ENCODE measurements around the gene DNAJC5. TPM values are rescaled to one million over a fixed set of nuclear protein-coding genes. Genes with fewer than 3 reads are reported as not detected.

The DNAJC5 gene
- total and polyA plus RNA-seq, 4 donors = 16.2 to 38.1 (median 25.9) TPM

GRCh38 chr20:63881451-63882226 is 13.3 kb upstream of the DNAJC5 start:
- H3K36me3 ChIP-seq (ENCODE audit: control insufficient read depth in 1 of 2, insufficient read depth in 2 of 2, low read length in 1 of 2) = peaks cover 0 to 8% of the 10 kb centered on the region in 2 donors
- WGBS, 2 donors = 81 to 82% methylated on average over 19 of the region's 19 CpGs

GRCh38 chr20:63882257-63883200 is 12.4 kb upstream of the DNAJC5 start:
- no peak overlapping the region for H3K4me3 ChIP-seq (ENCODE audit: low read length in 2 of 2)
- DNase-seq (no peak), ATAC-seq (ENCODE audit: low FRiP score) (no peak)
- intact Hi-C loops (cut with DNase I) = no loop called here
- 84 to 85% methylated on average over 28 of the region's 28 CpGs for WGBS, 2 donors
- H3K9me3 ChIP-seq (ENCODE audit: control insufficient read depth, low read length) = no peaks in the 10 kb centered on the region
- H3K36me3 ChIP-seq (ENCODE audit: control insufficient read depth in 1 of 2, insufficient read depth in 2 of 2, low read length in 1 of 2) = peaks cover 0 to 8% of the 10 kb centered on the region in 2 donors
- H3K4me1 ChIP-seq (ENCODE audit: control insufficient read depth in 1 of 2, insufficient read depth in 2 of 2, low read length in 2 of 2) = no peaks in the 10 kb centered on the region
- no peak overlapping the region for H3K27ac ChIP-seq (ENCODE audit: low read depth in 1 of 2, low read length in 2 of 2)
- H3K27me3 ChIP-seq (ENCODE audit: control insufficient read depth in 1 of 2, insufficient read depth in 2 of 2, low read length in 1 of 2) = no peaks in the 10 kb centered on the region

More at GRCh38 chr20:63881451-63882226, 13.3 kb upstream of the DNAJC5 start:
- H3K9me3 ChIP-seq (ENCODE audit: control insufficient read depth, low read length) = no peaks in the 10 kb centered on the region
- no peaks in the 10 kb centered on the region for H3K27me3 ChIP-seq (ENCODE audit: control insufficient read depth in 1 of 2, insufficient read depth in 2 of 2, low read length in 1 of 2)
- intact Hi-C loops (cut with DNase I) = no loop called here
- no peak overlapping the region for H3K27ac ChIP-seq (ENCODE audit: low read depth in 1 of 2, low read length in 2 of 2)
- H3K4me3 ChIP-seq (ENCODE audit: low read length in 2 of 2) = no peak overlapping the region
- no peaks in the 10 kb centered on the region for H3K4me1 ChIP-seq (ENCODE audit: control insufficient read depth in 1 of 2, insufficient read depth in 2 of 2, low read length in 2 of 2)
- DNase-seq = no peak
- ATAC-seq (ENCODE audit: low FRiP score) = no peak

GRCh38 chr20:63883201-63883593 is 11.7 kb upstream of the DNAJC5 start:
- ATAC-seq (ENCODE audit: low FRiP score) (no peak), DNase-seq (no peak)
- intact Hi-C loops (cut with DNase I) = no loop called here
- Histone ChIP-seq H3K27me3 (ENCODE audit: control insufficient read depth in 1 of 2, insufficient read depth in 2 of 2, low read length in 1 of 2) (no peaks in the 10 kb centered on the region), H3K27ac (ENCODE audit: low read depth in 1 of 2, low read length in 2 of 2) (no peak overlapping the region), H3K4me1 (ENCODE audit: control insufficient read depth in 1 of 2, insufficient read depth in 2 of 2, low read length in 2 of 2) (no peaks in the 10 kb centered on the region), H3K36me3 (ENCODE audit: control insufficient read depth in 1 of 2, insufficient read depth in 2 of 2, low read length in 1 of 2) (peaks cover 0 to 6% of the 10 kb centered on the region in 2 donors), H3K4me3 (ENCODE audit: low read length in 2 of 2) (no peak overlapping the region), H3K9me3 (ENCODE audit: control insufficient read depth, low read length) (no peaks in the 10 kb centered on the region)
- 86 to 90% methylated on average over 6 of the region's 6 CpGs for WGBS, 2 donors

GRCh38 chr20:63884506-63885263 is 10.2 kb upstream of the DNAJC5 start:
- ATAC-seq (ENCODE audit: low FRiP score) (peak; percentile 21), DNase-seq (no peak)
- intact Hi-C loops (cut with DNase I) = no loop called here
- Histone ChIP-seq H3K9me3 (ENCODE audit: control insufficient read depth, low read length) (no peaks in the 10 kb centered on the region), H3K4me1 (ENCODE audit: control insufficient read depth in 1 of 2, insufficient read depth in 2 of 2, low read length in 2 of 2) (no peaks in the 10 kb centered on the region), H3K4me3 (ENCODE audit: low read length in 2 of 2) (no peak overlapping the region), H3K27ac (ENCODE audit: low read depth in 1 of 2, low read length in 2 of 2) (no peak overlapping the region), H3K36me3 (ENCODE audit: control insufficient read depth in 1 of 2, insufficient read depth in 2 of 2, low read length in 1 of 2) (peaks cover 0 to 8% of the 10 kb centered on the region in 2 donors), H3K27me3 (ENCODE audit: control insufficient read depth in 1 of 2, insufficient read depth in 2 of 2, low read length in 1 of 2) (no peaks in the 10 kb centered on the region)
- 65 to 70% methylated on average over 21 of the region's 21 CpGs for WGBS, 2 donors

DNA sequence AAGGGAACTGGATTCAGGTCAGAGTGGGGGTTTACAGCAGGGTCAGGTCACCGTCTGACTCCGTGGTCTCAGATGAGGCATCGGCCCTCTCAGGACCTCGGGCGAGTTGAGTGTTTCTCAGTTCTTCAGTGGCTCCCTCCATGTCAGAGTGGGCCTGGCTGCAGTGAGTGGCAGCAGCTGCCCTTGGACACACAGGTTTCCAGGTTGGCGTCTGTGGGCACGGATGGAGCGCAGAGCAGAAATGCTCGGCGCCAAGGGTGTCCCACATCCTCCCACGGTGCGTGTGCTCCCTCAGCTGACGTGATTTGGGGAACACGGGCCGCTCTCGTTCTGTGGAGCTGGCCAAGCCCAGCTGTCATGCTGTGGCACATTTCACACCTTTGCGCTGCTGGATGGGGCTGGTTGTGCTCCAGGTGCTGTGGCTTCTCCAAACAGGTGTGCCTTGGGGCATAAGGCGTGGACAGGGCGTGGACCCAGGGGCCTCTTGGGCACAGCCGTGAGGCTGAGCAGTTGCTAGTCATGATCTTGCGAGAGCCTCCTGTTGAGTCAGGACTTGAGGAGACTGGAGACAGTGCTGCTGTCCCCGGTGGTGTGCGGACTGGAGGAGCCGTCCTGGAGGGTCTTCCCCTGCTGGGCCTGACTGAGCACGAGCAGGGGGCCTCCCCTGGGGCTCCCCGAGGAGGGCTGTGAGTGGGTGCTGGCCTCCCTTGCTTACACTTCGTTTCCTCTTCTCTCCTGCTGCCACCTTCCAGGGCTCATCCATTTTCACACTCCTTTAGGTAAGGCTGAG is 9.5 kb upstream of the DNAJC5 start:
- Histone ChIP-seq H3K4me1 (ENCODE audit: control insufficient read depth in 1 of 2, insufficient read depth in 2 of 2, low read length in 2 of 2) (no peaks in the 10 kb centered on the region), H3K4me3 (ENCODE audit: low read length in 2 of 2) (no peak overlapping the region), H3K36me3 (ENCODE audit: control insufficient read depth in 1 of 2, insufficient read depth in 2 of 2, low read length in 1 of 2) (peaks cover 0 to 8% of the 10 kb centered on the region in 2 donors), H3K9me3 (ENCODE audit: control insufficient read depth, low read length) (no peaks in the 10 kb centered on the region), H3K27me3 (ENCODE audit: control insufficient read depth in 1 of 2, insufficient read depth in 2 of 2, low read length in 1 of 2) (no peaks in the 10 kb centered on the region), H3K27ac (ENCODE audit: low read depth in 1 of 2, low read length in 2 of 2) (no peak overlapping the region)
- no peak for DNase-seq
- intact Hi-C loops (cut with DNase I) = no loop called here
- no peak for ATAC-seq (ENCODE audit: low FRiP score)
- 90% methylated on average over 26 to 27 of the region's 27 CpGs for WGBS, 2 donors

DNA sequence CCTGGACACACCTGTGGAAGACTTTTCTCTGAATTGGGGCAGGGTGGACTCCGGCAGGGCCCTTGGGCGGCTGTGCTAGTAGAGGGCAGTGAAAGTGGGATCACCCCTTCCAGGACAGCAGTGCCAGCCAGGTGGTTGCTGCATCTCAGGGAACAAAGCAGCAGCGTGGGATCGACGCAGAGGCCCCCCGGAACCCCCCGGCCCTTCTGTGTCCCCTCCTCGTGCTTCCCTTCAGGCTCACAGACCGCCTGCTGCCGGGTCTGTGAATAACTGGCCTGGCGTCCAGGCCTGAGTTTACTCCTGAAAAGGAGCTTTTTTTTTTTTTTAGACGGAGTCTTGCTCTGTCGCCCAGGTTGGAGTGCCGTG is 8.9 kb upstream of the DNAJC5 start:
- ATAC-seq (ENCODE audit: low FRiP score) (no peak), DNase-seq (no peak)
- intact Hi-C loops (cut with DNase I) = no loop called here
- H3K27me3 ChIP-seq (ENCODE audit: control insufficient read depth in 1 of 2, insufficient read depth in 2 of 2, low read length in 1 of 2) = no peaks in the 10 kb centered on the region
- H3K36me3 ChIP-seq (ENCODE audit: control insufficient read depth in 1 of 2, insufficient read depth in 2 of 2, low read length in 1 of 2) = peaks cover 0 to 11% of the 10 kb centered on the region in 2 donors
- H3K4me1 ChIP-seq (ENCODE audit: control insufficient read depth in 1 of 2, insufficient read depth in 2 of 2, low read length in 2 of 2) = no peaks in the 10 kb centered on the region
- H3K9me3 ChIP-seq (ENCODE audit: control insufficient read depth, low read length) = no peaks in the 10 kb centered on the region
- H3K4me3 ChIP-seq (ENCODE audit: low read length in 2 of 2) = no peak overlapping the region
- WGBS, 2 donors = 93 to 98% methylated on average over 14 of the region's 14 CpGs
- H3K27ac ChIP-seq (ENCODE audit: low read depth in 1 of 2, low read length in 2 of 2) = no peak overlapping the region

DNA sequence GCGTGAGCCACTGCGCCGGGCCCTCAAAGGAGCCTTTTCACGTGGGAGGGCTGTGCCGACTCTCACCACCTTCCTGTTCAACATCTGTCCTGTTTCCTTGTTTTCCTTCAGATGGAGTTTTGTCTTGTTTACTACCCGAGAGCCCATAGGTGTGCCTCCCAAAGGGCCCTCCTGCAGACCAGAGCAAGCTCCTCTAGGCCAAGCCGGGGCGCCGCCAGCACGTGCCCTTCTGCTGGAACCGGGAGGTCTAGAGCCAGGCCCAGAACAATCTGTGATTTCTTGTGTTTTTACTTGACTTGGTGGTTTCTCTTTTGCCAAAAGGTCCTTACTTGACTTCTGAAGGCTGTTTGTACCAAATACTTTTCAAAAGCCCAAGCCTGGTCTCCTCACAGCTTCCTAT is 8.0 kb upstream of the DNAJC5 start:
- H3K4me3 ChIP-seq (ENCODE audit: low read length in 2 of 2) = no peak overlapping the region
- no peaks in the 10 kb centered on the region for H3K9me3 ChIP-seq (ENCODE audit: control insufficient read depth, low read length)
- no peak overlapping the region for H3K27ac ChIP-seq (ENCODE audit: low read depth in 1 of 2, low read length in 2 of 2)
- H3K4me1 ChIP-seq (ENCODE audit: control insufficient read depth in 1 of 2, insufficient read depth in 2 of 2, low read length in 2 of 2) = no peaks in the 10 kb centered on the region
- DNase-seq (no peak), ATAC-seq (ENCODE audit: low FRiP score) (no peak)
- 90 to 93% methylated on average over 11 of the region's 11 CpGs for WGBS, 2 donors
- H3K27me3 ChIP-seq (ENCODE audit: control insufficient read depth in 1 of 2, insufficient read depth in 2 of 2, low read length in 1 of 2) = no peaks in the 10 kb centered on the region
- intact Hi-C loops (cut with DNase I) = no loop called here
- H3K36me3 ChIP-seq (ENCODE audit: control insufficient read depth in 1 of 2, insufficient read depth in 2 of 2, low read length in 1 of 2) = peaks cover 0 to 13% of the 10 kb centered on the region in 2 donors

All from aorta (tissue), 5 donors.